Measurements from ENCODE around the gene GPR143.

Gene GPR143

DNA sequence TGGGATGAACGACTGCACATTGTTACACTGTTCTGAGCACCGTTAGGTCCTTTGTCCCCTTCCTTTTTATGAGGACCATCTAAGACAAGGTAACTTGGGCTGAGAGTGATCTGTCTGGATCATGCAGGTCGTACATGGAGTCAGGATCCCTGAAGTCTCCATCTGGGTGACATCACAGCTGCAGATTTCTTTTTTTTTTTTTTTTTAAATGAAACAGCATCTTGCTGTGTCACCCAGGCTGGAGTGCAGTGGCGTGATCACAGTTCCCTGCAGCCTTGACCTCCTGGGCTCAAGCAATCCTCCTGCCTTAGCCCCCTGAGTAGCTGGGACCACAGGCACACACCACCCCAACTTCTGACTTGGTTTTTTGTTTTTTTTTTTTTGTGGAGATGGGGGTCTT is 37.1 kb upstream of the GPR143 start:
- TF ChIP-seq TAF1 (IDR thresholded peaks at IDR 0.05; ENCODE audit: borderline replicate concordance, insufficient read depth, low read length) (no peak), FOXP2 (optimal IDR thresholded peaks at IDR 0.05; ENCODE audit: borderline replicate concordance, extremely low read depth, extremely low read length, insufficient read depth) (no peak), REST (IDR thresholded peaks at IDR 0.05; ENCODE audit: insufficient read depth in 1 of 2, low read depth in 2 of 2, low read length in 2 of 2) (no peak), POLR2AphosphoS5 (IDR thresholded peaks at IDR 0.05; ENCODE audit: low read depth, low read length) (no peak), SIN3A (IDR thresholded peaks at IDR 0.05; ENCODE audit: borderline replicate concordance, insufficient read depth, low read length) (no peak)

GRCh38 chrX:9797384-9798360 is 32.0 kb upstream of the GPR143 start:
- TF ChIP-seq SIN3A (IDR thresholded peaks at IDR 0.05; ENCODE audit: borderline replicate concordance, insufficient read depth, low read length) (no peak), REST (IDR thresholded peaks at IDR 0.05; ENCODE audit: insufficient read depth in 1 of 2, low read depth in 2 of 2, low read length in 2 of 2) (no peak), TAF1 (IDR thresholded peaks at IDR 0.05; ENCODE audit: borderline replicate concordance, insufficient read depth, low read length) (no peak), POLR2AphosphoS5 (IDR thresholded peaks at IDR 0.05; ENCODE audit: low read depth, low read length) (no peak), FOXP2 (optimal IDR thresholded peaks at IDR 0.05; ENCODE audit: borderline replicate concordance, extremely low read depth, extremely low read length, insufficient read depth) (no peak)

GRCh38 chrX:9794495-9794894 is 28.8 kb upstream of the GPR143 start:
- TF ChIP-seq FOXP2 (optimal IDR thresholded peaks at IDR 0.05; ENCODE audit: borderline replicate concordance, extremely low read depth, extremely low read length, insufficient read depth) (no peak), SIN3A (IDR thresholded peaks at IDR 0.05; ENCODE audit: borderline replicate concordance, insufficient read depth, low read length) (no peak), REST (IDR thresholded peaks at IDR 0.05; ENCODE audit: insufficient read depth in 1 of 2, low read depth in 2 of 2, low read length in 2 of 2) (no peak), TAF1 (IDR thresholded peaks at IDR 0.05; ENCODE audit: borderline replicate concordance, insufficient read depth, low read length) (no peak), POLR2AphosphoS5 (IDR thresholded peaks at IDR 0.05; ENCODE audit: low read depth, low read length) (no peak)

GRCh38 chrX:9790866-9791265 is 25.2 kb upstream of the GPR143 start:
- TF ChIP-seq POLR2AphosphoS5 (IDR thresholded peaks at IDR 0.05; ENCODE audit: low read depth, low read length) (no peak), TAF1 (IDR thresholded peaks at IDR 0.05; ENCODE audit: borderline replicate concordance, insufficient read depth, low read length) (no peak), REST (IDR thresholded peaks at IDR 0.05; ENCODE audit: insufficient read depth in 1 of 2, low read depth in 2 of 2, low read length in 2 of 2) (no peak), SIN3A (IDR thresholded peaks at IDR 0.05; ENCODE audit: borderline replicate concordance, insufficient read depth, low read length) (no peak), FOXP2 (optimal IDR thresholded peaks at IDR 0.05; ENCODE audit: borderline replicate concordance, extremely low read depth, extremely low read length, insufficient read depth) (no peak)

Data from PFSK-1 (cell line).